ENCODE measurements around the gene LDLRAD4.

DNA sequence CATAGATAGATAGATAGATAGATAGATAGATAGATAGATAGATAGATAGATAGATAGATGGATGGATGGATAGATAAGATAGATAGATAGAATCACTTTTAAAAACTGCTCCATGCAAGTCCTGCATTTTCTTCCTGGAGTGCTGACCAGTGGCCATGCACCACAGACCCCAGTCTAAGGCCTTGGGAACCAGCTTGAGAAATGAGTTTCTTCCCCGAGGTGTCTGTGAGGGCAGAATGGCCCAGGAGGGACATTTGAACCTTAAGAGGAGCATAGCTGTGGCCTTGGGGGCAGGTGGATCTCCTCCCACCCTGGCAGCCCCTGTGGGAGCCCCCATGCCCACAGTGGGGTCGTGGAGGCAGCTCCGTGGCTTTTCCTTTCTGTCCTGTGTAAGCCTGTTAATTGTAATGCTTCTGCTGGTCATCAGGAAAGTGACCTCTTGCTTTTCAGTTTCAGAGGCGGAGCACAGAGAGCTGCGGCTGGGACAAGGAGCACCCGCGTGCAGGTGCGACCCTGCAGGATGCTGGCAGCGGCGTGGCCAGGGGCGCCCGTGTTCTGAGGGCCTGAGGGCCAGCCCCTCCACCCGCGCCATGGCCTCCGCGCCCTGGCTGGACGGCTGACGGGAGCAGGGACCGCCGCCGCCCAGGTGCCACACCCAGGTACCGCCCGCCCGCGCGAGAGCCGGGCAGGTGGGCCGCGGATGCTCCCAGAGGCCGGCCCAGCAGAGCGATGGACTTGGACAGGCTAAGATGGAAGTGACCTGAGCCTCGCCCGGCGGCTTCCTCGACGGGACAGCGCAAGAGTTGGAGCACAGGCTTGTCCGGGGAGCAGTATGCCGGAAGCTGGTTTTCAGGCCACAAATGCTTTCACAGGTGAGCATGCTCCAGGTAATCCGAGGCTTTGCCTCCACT is 168.6 kb downstream of the LDLRAD4 start:
- TF ChIP-seq, protein P1, sequence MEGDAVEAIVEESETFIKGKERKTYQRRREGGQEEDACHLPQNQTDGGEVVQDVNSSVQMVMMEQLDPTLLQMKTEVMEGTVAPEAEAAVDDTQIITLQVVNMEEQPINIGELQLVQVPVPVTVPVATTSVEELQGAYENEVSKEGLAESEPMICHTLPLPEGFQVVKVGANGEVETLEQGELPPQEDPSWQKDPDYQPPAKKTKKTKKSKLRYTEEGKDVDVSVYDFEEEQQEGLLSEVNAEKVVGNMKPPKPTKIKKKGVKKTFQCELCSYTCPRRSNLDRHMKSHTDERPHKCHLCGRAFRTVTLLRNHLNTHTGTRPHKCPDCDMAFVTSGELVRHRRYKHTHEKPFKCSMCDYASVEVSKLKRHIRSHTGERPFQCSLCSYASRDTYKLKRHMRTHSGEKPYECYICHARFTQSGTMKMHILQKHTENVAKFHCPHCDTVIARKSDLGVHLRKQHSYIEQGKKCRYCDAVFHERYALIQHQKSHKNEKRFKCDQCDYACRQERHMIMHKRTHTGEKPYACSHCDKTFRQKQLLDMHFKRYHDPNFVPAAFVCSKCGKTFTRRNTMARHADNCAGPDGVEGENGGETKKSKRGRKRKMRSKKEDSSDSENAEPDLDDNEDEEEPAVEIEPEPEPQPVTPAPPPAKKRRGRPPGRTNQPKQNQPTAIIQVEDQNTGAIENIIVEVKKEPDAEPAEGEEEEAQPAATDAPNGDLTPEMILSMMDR (IDR thresholded peaks at IDR 0.05) = no peak
- no peak for TF ChIP-seq POLR2AphosphoS5 (IDR thresholded peaks at IDR 0.05)
- no peak for TF ChIP-seq POLR2A (IDR thresholded peaks at IDR 0.05)

Data from upper lobe of left lung (tissue), 4 donors.